Amniotic stem cell (primary cell): ENCODE results near the gene AKR7A3.
"Not testable (repeated sequence)": the region's sequence is repeated elsewhere in the genome, so short reads cannot be mapped to it uniquely, and the experiment has no call there.

Experiments used
- DNase-seq: peaks from one replicate; lab custom pipeline; 2025; lab: John Stamatoyannopoulos, UW

AKR7A3 gene

DNA sequence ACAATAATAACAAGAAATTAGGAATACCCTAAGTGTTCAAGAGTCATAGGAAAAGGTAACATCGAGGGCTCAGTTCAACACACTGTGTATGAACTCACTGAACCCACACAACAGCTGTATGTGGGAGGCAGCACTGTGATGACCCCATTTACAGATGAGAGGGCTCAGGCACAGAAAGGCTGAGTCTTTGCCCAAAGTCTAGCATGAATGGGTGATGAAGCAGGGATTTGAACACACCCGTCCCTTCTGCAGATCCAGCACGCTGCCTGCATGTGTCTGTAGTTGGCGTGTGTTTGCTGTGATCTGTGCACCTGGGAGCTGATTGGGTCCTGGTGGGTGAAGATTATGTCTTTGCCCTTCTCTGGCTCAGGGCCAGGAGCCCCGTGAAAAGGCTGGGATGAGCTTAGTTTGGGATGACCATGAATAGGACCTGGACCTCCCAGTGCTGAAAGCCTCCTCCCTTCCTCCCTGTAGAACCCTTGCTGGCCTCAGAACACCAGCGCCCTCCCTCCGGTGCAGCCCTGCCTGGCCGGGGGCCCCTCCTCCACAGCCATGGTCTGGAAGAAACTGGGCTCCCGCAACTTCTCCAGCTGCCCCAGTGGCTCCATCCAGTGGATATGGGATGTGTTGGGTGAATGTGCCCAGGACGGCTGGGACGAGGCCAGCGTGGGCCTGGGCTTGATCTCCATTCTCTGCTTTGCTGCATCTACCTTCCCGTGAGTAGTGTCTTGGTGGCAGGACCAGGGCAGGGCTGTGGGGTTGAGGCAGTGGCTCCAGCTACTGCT is 28.7 kb upstream of the AKR7A3 start:
- no peak for DNase-seq

- DNase-seq = no peak
These were observed 27.0 kb upstream of the AKR7A3 start for GRCh38 chr1:19315378-19316198.

GRCh38 chr1:19313961-19314882 is 25.7 kb upstream of the AKR7A3 start:
- no peak for DNase-seq

- no peak for DNase-seq
These were observed 25.0 kb upstream of the AKR7A3 start for GRCh38 chr1:19313636-19313959.

GRCh38 chr1:19312782-19313635 is 24.4 kb upstream of the AKR7A3 start:
- no peak for DNase-seq

GRCh38 chr1:19311931-19312781 is 23.6 kb upstream of the AKR7A3 start, which contains the start of the genes AKR7A2 and SLC66A1:
AKR7A2 (minus strand) TSS chr1:19312144; CDS start chr1:19312124, 20 bp downstream.
SLC66A1 (plus strand) TSS chr1:19312326; CDS start chr1:19317678, 5,352 bp downstream.
- DNase-seq = peak; percentile 93

- no peak for DNase-seq
These were observed 22.9 kb upstream of the AKR7A3 start for GRCh38 chr1:19311503-19311930.

- no peak for DNase-seq
These were observed 22.3 kb upstream of the AKR7A3 start for GRCh38 chr1:19310720-19311502.

DNA sequence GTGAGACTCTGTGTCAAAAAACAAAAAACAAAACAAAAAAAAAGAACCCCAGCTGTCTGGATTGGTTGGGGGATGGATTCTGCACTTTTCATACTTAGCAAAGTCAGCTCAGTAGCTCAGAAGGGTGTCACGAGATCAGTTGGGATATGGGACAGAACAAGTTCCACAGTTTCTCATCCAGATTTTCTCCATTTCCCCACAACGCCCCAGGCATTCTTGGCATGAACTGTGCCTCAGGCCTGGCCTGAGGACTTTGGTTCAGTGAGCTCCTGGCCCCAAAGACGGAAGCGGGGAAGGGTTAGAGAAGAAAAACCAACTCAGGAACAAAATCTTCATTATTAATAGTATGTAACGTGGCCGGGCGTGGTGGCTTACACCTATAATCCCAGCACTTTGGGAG is 21.5 kb upstream of the AKR7A3 start:
- no peak for DNase-seq

- peak; percentile 18 for DNase-seq
These were observed 20.7 kb upstream of the AKR7A3 start for GRCh38 chr1:19309123-19309813.

DNA sequence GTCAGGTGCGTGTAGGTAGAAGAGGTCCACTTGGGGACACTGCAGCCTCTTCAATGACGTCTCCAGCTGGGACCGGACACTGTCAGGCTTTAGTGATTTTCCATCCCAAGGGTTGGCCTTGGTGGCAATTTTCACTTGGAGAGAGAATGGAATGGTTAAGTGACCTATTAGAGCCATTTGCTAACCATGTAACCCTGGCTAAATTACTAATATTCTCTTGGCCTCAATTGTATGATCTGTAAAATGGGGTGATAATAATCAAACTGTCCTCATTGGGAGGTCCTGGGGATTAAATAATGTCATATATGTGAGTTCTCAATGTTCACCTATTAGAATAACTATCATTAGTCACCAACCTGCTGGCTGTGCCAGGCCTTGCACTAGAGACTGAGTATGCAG is 19.9 kb upstream of the AKR7A3 start:
- no peak for DNase-seq

DNA sequence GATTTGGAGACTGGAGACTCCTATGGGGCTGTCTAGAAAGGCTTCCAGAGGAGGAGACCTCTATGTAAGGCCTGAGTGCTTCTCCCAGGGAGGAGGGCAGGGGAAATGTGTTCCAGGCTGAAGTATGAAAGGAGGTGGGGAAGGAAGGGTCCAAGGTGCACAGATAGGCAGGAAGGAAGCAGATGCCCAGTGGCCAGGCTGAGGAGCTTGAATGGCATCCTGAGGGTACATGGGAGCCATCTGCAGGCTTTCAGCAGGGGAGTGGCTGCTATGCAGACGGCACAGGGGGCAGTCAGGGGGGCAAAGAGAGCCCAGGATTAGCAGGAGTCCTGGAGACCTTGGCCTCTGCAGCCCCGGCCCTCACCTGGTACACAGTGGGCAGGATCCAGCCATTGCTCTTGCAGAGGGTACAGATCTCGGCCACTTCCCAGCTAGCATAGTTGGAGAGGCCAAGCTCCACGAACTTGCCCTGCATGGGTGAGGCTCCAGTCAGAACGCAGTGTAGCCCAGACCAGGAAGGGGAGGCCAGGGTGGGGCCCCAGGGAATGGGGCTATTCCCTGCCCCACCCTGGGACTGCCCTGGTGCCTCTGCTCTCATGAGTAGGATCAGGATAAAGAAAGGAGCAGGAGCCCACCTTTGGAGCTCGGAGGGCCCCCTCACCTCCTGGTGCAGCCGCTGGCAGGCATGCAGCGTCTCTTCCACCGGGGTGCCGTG is 19.4 kb upstream of the AKR7A3 start:
- DNase-seq = no peak

GRCh38 chr1:19306941-19307340 is 18.4 kb upstream of the AKR7A3 start:
- DNase-seq = no peak

- no peak for DNase-seq
These were observed 17.3 kb upstream of the AKR7A3 start for GRCh38 chr1:19305880-19306279.

- not testable (repeated sequence) for DNase-seq
These were observed 15.5 kb upstream of the AKR7A3 start for GRCh38 chr1:19304081-19304480.

DNA sequence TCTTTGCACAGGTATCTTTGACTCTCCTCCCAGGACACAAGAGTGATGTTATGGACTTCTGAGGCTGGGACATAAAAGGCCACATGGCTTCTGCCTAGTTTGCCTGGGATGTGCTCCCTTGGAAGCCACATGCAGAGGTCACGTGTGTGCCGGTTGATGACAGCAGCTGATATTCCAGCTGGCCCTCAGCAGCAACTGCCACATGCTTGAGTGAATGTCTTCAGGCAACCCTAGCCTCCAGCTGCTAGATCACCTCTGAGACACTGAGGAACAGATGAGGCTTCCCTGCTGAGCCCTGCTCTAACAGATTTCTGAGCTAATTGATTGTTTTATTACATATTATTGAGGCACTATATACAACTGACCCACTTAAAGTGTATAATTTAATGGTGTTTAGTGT is 11.6 kb upstream of the AKR7A3 start:
- no peak for DNase-seq

DNA sequence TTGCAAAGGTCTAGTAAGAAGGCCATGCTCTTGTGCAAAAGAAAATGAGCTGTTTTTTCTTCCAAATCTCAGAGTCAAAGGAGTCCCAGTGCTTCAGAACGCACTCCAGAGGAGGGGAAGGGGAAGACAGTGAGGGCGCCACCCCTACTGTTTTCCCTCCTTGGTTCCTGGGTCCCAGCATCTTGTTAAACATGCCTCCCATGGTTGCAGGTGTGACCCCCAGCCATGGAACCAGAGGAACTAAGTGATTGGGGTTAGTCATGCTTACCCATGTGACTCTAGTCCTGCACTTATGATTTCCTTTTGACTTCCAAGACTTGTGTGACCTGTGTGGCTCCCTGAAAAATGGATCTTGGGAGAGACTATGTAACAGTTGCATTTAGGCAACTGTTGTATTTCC is 6.1 kb upstream of the AKR7A3 start:
- no peak for DNase-seq

DNA sequence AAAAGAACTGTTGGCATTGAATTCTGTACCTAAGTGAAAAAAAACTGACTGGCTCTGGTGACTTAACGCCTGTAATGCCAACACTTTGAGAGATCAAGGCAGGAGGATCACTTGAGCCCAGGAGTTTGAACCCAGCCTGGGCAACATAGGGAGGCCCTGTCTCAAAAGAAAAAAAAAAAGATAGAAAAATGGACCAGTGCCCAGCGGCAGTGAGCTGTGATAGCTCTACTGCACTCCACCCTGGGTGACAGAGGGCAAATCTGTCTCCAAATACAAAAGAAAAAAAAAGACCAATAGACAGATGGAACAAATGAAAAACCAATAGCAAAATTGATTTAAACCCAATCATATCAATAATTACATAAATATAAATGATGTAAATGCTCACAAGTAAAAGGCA is 674 bp upstream of the AKR7A3 start:
- no peak for DNase-seq
